Measurements from ENCODE around the gene DLG2.

GRCh38 chr11:84532364-84532763 lies 1094.8 kb downstream of the DLG2 start:
- TF ChIP-seq YY1 (IDR thresholded peaks at IDR 0.05; ENCODE audit: low read depth) (no peak), REST (IDR thresholded peaks at IDR 0.05; ENCODE audit: low read depth) (no peak), EP300 (IDR thresholded peaks at IDR 0.05; ENCODE audit: borderline replicate concordance) (no peak), MAX (IDR thresholded peaks at IDR 0.05) (no peak), CEBPB (IDR thresholded peaks at IDR 0.05) (no peak), FOXM1 (IDR thresholded peaks at IDR 0.05; ENCODE audit: borderline replicate concordance, low read depth) (no peak), TCF12 (IDR thresholded peaks at IDR 0.05; ENCODE audit: low read depth) (no peak), CREB1 (IDR thresholded peaks at IDR 0.05; ENCODE audit: low read depth) (no peak), USF1 (IDR thresholded peaks at IDR 0.05) (no peak), EGR1 (IDR thresholded peaks at IDR 0.05) (no peak)
